ENCODE data around the gene MET. TPM values are rescaled to one million over a fixed set of nuclear protein-coding genes. Genes with fewer than 3 reads are reported as not detected.
"Not testable (repeated sequence)": the region's sequence is repeated elsewhere in the genome, so short reads cannot be mapped to it uniquely, and the experiment has no call there.

Gene MET
- total RNA-seq, 1 donor from 2014 or later, result 0.56 TPM

GRCh38 chr7:116740231-116740630 is 68.2 kb downstream of the MET start:
- no peaks in the 10 kb centered on the region for H3K9me3 Mint-ChIP-seq (ENCODE audit: unreplicated experiment)
- no peak overlapping the region for H3K27ac Mint-ChIP-seq (ENCODE audit: unreplicated experiment)
- no peak for DNase-seq
- no peaks in the 10 kb centered on the region for H3K4me1 Mint-ChIP-seq (ENCODE audit: low read depth, unreplicated experiment)
- no peaks in the 10 kb centered on the region for H3K27me3 Mint-ChIP-seq (ENCODE audit: unreplicated experiment)
- no peaks in the 10 kb centered on the region for H3K36me3 Mint-ChIP-seq (ENCODE audit: unreplicated experiment)
- no peak overlapping the region for H3K4me3 Mint-ChIP-seq (ENCODE audit: unreplicated experiment)
- TF ChIP-seq CTCF (IDR thresholded peaks at IDR 0.05; ENCODE audit: partially characterized antibody, unreplicated experiment), result no peak

- no peaks in the 10 kb centered on the region for H3K27me3 Mint-ChIP-seq (ENCODE audit: unreplicated experiment)
- H3K4me1 Mint-ChIP-seq (ENCODE audit: low read depth, unreplicated experiment), result no peaks in the 10 kb centered on the region
- DNase-seq, result no peak
- H3K36me3 Mint-ChIP-seq (ENCODE audit: unreplicated experiment), result no peaks in the 10 kb centered on the region
- H3K9me3 Mint-ChIP-seq (ENCODE audit: unreplicated experiment), result no peaks in the 10 kb centered on the region
- no peak overlapping the region for H3K4me3 Mint-ChIP-seq (ENCODE audit: unreplicated experiment)
- no peak overlapping the region for H3K27ac Mint-ChIP-seq (ENCODE audit: unreplicated experiment)
- TF ChIP-seq CTCF (IDR thresholded peaks at IDR 0.05; ENCODE audit: partially characterized antibody, unreplicated experiment), result no peak
These were observed 68.9 kb downstream of the MET start for GRCh38 chr7:116740755-116741462.

GRCh38 chr7:116741625-116742316 is 69.8 kb downstream of the MET start:
- no peak for TF ChIP-seq CTCF (IDR thresholded peaks at IDR 0.05; ENCODE audit: partially characterized antibody, unreplicated experiment)
- Mint-ChIP-seq H3K4me3 (ENCODE audit: unreplicated experiment) (no peak overlapping the region), H3K4me1 (ENCODE audit: low read depth, unreplicated experiment) (no peaks in the 10 kb centered on the region), H3K27ac (ENCODE audit: unreplicated experiment) (no peak overlapping the region), H3K9me3 (ENCODE audit: unreplicated experiment) (no peaks in the 10 kb centered on the region), H3K27me3 (ENCODE audit: unreplicated experiment) (no peaks in the 10 kb centered on the region), H3K36me3 (ENCODE audit: unreplicated experiment) (no peaks in the 10 kb centered on the region)
- no peak for DNase-seq

- Mint-ChIP-seq H3K4me1 (ENCODE audit: low read depth, unreplicated experiment) (no peaks in the 10 kb centered on the region), H3K27me3 (ENCODE audit: unreplicated experiment) (no peaks in the 10 kb centered on the region), H3K4me3 (ENCODE audit: unreplicated experiment) (no peak overlapping the region), H3K9me3 (ENCODE audit: unreplicated experiment) (peaks cover 2% of the 10 kb centered on the region), H3K27ac (ENCODE audit: unreplicated experiment) (no peak overlapping the region), H3K36me3 (ENCODE audit: unreplicated experiment) (peaks cover 5% of the 10 kb centered on the region)
- TF ChIP-seq CTCF (IDR thresholded peaks at IDR 0.05; ENCODE audit: partially characterized antibody, unreplicated experiment), result no peak
- no peak for DNase-seq
These were observed 70.6 kb downstream of the MET start for GRCh38 chr7:116742641-116743040.

GRCh38 chr7:116743835-116744234 is 71.8 kb downstream of the MET start:
- H3K4me3 Mint-ChIP-seq (ENCODE audit: unreplicated experiment); H3K4me1 Mint-ChIP-seq (ENCODE audit: low read depth, unreplicated experiment); H3K27me3 Mint-ChIP-seq (ENCODE audit: unreplicated experiment); DNase-seq; H3K27ac Mint-ChIP-seq (ENCODE audit: unreplicated experiment); H3K9me3 Mint-ChIP-seq (ENCODE audit: unreplicated experiment); H3K36me3 Mint-ChIP-seq (ENCODE audit: unreplicated experiment): not testable (repeated sequence)

GRCh38 chr7:116746388-116746787 is 74.4 kb downstream of the MET start:
- H3K9me3 Mint-ChIP-seq (ENCODE audit: unreplicated experiment); H3K27me3 Mint-ChIP-seq (ENCODE audit: unreplicated experiment); H3K27ac Mint-ChIP-seq (ENCODE audit: unreplicated experiment); H3K4me3 Mint-ChIP-seq (ENCODE audit: unreplicated experiment); H3K4me1 Mint-ChIP-seq (ENCODE audit: low read depth, unreplicated experiment); H3K36me3 Mint-ChIP-seq (ENCODE audit: unreplicated experiment); DNase-seq: not testable (repeated sequence)

- H3K4me3 Mint-ChIP-seq (ENCODE audit: unreplicated experiment); H3K27me3 Mint-ChIP-seq (ENCODE audit: unreplicated experiment); H3K27ac Mint-ChIP-seq (ENCODE audit: unreplicated experiment); H3K36me3 Mint-ChIP-seq (ENCODE audit: unreplicated experiment); H3K4me1 Mint-ChIP-seq (ENCODE audit: low read depth, unreplicated experiment); DNase-seq; H3K9me3 Mint-ChIP-seq (ENCODE audit: unreplicated experiment): not testable (repeated sequence)
These were observed 79.1 kb downstream of the MET start for GRCh38 chr7:116751070-116751469.

All from glutamatergic neuron (in vitro differentiated cells).